NCI-H187 treated with DMSO at 0.1 percent for 48 hours (cell line): ENCODE results near the gene FERMT2.
"Not testable (repeated sequence)": the region's sequence is repeated elsewhere in the genome, so short reads cannot be mapped to it uniquely, and the experiment has no call there.

Experiments used
- DNase-seq: peaks from one replicate; lab custom pipeline; 2025; lab: John Stamatoyannopoulos, UW

The FERMT2 gene

DNA sequence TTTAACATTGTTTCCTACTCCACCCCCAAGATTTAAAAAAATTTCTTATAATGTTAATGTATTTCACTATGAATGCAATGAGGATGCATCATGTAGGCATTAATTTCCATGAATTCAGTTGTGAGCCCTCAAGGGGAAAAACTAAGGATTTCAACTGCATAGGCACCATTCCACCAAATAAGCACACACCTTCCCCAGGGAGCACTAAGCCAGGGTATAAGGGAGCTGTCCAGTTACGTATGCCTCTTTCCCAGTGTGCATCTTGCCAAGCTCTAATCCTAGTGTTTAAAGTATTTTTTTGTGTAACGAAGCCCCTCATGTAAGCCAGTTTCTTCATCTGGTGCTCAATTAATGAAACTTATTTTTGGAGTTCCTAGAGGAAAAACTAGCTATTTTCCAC, 6.6 kb downstream of the FERMT2 start:
- DNase-seq = no peak

DNA sequence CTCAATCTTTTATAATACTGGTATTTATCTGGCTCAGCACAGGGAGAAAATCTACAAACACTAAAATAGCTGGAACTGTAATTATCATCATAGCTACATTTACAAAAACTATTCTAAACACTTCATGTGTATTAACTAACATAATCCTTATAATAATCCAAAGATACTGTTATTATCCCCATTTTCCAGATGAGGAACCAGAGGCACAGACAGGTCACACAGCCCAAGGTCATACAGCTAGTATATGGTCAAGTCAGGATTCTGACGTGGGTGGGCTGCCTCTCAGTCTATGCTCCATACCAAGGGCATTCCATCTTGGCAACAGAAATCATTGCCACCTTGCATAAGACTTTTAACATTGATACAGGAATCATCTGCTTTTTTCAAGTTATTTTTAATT, 11.4 kb downstream of the FERMT2 start:
- DNase-seq = no peak

DNA sequence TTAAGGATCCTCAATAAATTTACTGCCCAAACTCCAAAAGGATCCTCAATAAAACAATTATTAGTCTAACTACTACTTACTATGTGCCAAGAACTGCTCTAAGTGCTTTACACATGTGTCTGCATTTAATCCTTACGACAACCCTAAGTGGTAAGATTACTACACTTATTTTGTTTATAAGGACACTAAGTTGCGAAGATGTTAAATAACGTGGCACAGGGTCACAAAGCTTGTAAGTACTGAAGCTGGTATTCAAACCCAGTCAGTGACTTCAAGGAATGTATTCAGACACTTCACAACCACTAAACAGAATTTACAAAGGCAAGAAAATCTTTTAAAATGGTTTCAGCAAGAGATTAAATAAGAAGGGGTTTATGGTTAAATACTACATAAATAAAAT, 13.0 kb downstream of the FERMT2 start:
- no peak for DNase-seq

DNA sequence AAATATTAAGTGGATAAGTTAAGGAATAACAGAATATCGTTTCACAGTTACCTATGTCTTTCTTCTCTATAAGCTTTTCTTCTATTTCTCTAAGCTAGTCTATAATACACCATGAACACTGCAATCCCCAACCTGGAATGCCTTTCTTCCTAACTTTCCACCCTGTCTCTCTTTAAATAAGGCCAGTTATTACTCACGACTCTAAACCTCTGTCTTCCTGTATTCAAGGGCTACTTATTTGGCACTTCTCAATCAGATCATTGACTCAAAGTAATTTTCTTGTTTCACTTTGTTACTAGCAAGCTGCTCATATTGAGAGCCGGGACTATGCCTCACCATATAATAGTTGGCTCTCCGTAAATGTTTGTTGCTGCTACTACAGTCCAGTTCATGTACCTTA, 13.5 kb downstream of the FERMT2 start:
- DNase-seq = no peak

DNA sequence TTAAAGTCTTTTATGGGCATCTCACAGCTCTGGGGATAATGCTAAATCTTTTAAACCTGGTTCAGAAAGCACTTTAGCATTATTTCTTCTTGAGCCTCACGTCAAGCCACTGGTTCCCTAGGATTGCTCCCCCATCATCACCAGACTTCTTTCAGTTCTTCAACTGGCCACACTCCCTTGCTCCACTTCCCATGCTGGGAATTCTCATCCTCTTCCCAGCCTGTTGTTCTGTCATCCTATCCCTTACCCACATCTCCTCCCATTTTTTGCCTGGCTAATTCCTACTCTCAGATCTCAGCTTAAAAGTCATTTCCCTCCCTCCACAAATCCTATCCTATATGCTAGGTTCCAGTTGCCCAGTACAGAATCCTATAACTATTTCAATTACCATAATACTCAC, 14.4 kb downstream of the FERMT2 start:
- no peak for DNase-seq

DNA sequence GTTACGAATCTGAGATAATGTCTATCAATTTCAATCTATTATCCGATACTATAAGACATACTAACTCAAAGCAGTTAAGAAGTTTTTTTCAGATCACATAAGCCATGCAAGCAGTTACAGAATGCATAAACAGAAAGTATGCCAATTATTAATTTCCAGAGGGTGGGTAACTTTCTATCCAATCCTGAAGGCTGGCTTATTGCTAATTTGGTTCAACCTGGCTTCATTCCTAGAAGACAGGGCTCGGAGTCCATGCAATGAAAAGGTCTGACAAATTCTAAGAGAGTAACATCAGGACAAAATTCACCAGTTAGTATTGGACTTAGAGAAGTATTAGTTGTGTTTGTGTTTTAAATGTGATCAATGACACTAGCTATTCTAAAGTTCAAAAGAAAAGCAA, 15.0 kb downstream of the FERMT2 start:
- no peak for DNase-seq

DNA sequence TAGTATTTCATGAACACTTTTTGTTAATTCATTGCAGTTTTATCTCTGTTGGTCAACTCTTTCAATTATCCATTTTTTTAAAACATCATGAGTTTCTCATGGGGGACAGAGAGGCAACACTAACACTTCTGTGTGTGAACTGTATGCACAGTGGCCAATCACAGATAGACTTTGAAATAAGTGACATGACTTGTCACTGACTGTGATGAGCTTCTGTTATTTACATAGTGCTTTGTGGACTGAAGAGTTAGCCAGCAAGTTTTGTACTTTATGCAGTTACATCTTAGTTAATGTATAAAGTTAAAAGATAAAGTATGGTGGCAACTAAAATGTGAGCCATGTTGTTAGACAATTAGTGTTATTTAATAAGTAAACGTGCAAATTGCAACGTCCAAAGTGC, 16.1 kb downstream of the FERMT2 start:
- DNase-seq = no peak

DNA sequence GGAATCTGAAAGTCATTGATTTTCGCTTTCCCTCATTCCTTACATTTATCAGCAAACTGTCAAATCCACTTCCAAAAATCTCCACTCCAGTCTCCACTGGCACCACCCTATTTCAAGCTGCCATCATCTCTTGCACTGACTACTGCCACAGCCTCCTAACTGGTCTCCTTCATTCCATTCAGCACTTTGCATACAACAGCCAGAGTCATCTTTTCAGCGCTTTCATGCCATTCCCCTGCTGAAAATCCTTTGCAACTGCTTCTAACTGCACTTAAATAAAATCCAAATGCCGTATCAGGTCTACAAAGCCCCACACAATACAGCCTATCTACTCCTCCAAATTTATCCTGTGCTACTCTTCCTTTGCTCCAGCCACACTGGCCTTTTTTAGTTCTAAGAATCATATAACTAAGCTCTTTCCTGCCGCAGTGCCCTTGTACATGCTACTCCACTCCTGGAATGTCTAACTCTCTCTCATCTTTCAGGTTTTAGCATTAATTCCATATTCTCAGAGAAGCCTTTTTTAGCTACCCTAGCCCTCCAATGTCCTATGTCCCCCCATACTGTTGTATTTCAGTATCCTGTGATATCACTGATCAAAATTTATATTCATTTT, 21.6 kb downstream of the FERMT2 start:
- DNase-seq = no peak

DNA sequence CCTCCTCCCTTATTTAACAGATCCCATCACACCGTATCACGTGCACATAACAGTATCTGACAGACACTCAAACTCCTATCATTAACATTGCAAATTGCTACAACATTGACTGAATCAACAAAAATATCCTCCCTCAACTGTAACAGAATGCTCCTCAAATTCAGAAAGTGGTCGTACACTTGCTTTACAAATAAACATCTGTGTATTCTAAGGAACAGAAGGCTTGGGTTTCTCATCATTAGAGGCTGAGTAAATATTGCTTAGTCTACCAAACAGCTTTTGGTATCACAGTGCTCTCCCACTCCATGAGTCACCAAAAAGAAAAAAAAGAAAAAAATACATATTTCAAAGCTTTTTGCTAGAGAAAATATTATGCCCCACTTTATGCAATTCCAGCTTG, 23.9 kb downstream of the FERMT2 start:
- DNase-seq = no peak

DNA sequence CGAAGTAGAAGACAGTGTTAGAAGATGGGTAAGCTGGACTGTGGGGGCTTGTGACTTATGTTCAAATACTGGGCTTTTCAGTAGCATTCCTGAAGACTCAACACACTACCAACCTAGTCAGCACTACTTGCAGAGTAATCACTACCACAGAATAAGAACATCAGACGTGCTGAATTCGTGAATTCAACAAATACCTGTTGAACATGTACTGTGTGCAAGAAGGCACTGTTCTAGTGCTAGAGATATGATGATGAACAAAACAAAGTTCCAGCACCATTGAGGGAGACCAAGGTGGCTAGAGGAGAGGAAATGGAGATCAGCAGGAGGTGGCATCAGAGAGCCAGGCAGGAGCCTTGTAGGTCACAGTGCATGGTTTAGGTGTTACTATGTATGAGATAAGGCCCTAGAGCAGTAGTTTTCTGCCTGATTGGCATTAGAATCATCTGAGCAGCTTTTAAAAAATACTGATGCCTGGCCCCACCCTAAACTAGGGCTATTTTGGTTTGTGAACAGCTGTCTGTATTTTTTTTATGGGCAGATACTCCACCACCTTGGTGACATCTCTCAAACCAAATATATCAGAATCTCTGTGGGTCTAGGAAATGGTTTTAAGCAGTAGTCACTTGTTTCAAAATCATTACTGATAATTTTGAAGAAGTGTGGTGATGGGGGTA, 26.8 kb downstream of the FERMT2 start:
- DNase-seq = no peak

DNA sequence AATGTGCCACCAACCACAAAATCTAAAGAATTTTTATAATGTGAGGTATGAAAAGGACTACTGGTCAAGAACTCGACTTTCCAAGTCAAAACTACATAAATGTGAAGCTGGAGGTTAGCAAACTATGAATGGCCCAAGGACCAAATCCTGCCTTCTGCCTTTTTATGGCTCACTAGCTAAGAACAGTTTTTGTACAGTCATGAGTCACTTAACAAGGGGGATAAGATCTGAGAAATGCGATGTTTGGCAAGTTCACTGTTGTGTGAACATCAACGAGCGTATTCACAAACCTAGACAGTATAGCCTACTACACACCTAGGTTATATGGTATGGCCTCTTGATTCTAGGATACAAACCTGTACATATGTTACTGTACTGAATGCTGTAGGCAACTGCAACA, 28.2 kb downstream of the FERMT2 start:
- no peak for DNase-seq

DNA sequence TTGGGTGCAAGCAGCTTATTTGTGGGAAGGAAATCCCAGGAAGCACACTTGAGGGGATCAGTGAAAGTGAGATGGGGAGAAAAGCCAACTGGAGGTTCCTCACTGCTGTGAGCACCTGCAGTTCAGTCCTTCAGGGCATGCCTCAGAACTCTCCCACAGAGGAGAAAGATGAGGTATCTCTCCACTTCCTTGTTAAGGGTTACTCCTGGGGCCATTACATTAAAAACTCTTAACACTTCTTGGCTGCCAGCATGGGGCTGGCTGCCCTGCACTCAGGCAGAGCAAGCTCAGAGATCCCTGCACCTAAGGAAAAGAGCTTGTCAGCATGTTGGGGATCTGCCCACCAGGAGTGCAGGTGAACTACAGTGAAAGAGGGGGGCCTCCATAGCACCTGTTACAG, 28.8 kb downstream of the FERMT2 start:
- DNase-seq = no peak

DNA sequence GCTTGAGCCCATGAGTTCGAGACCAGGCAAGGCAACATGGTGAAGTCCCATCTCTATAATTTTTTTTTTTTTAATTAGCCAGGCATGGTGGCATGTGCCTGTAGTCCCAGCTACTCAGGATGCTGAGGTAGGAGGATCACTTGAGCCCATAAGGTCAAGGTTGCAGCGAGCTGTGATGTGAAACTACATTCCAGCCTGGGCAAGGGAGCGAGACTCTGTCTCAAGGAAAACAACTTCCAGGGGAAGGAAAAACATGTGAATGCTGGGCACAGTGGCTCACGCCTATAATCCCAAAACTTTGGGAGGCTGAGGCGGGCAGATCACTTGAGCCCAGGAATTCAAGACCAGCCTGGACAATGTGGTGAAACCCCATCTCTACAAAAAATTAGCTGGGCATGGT, 30.4 kb downstream of the FERMT2 start:
- not testable (repeated sequence) for DNase-seq

DNA sequence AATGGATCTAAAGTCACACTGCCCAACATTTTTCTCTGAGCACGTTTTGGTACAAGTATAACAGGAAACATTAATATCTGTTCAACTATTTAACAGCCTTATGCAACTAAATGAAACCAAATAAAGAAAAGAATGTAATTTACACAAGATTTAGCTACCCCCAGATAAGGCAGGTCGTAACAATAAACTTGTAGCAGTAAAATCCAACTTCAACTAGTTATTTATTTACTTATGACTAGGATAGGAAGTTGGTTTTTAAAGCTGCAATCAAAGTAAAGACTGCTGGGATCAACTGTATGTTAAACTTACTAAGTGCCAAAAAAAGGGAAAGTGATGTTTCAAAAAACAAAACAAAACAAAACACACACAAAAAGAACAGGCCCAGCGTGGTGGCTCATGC, 30.9 kb downstream of the FERMT2 start:
- no peak for DNase-seq

DNA sequence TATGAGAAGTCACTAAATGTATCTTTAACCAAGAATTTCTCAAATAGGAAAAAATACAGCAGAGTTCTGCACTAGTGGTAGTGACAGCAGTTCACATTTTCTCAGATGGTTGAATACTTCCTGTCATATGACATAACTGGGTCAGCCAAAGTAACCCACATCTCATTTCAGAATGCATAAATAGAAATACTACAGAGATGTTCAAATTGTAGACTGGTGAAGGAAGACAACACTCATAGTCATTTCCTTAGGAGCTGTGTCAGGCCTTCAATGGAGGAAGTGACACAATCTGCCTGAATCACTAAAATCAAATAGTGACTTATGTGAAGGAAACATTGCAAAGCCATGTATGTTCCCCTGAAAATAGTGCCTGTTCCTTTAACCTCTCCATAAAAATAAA, 32.4 kb downstream of the FERMT2 start:
- no peak for DNase-seq

DNA sequence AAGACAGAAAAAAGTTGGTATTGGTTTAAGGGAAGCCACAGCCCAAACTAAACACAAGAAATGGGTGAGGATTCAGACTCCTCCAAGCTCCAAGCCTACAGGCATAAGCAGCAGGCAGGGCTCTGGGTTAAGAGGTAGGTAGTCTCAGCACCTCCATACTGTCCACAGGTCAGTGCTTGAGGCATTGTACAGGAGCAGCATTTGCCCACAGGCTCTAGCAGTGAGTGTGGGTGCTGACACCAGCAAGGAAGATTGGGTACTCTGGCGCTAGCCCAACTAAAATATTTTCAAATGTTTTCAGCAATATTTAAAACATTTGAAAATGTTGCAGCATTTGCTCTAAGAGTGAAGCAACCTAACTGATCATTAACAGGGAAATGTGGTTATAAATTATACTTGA, 33.1 kb downstream of the FERMT2 start:
- no peak for DNase-seq

DNA sequence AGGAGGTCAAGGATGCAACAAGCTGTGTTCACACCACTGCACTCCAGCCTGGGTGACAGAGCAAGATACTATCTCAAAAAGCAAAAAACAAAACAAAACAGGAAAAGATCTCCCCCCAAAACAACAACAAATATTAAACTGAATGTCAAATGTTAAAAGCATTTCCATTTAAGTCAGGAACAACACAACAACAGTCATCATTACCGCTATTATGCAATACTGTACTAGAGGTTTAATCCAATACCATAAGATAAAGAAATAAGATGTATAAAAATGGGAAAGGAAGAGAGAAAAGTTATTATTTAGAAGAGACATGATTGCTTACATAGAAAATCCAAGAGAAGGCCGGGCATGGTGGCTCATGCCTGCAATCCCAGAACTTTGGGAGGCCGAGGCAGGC, 36.6 kb downstream of the FERMT2 start:
- no peak for DNase-seq

DNA sequence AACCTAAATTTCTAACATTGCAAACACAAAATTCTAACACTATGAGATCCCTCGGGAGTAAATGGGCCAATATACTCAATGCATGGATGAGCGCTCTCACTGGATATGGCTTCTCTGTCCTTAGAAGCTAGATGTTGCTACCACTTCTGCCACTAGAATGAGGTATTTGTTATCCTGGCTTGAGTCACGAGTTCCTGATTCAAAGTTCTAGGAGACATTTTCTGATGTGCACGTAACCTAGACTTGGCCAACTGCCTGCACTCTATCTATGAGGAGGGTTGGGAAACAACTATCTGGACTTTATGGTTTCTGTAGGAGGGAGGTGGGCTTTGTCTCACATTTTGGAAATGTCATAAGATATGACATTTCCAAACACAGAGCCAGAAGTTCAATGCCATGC, 37.6 kb downstream of the FERMT2 start:
- no peak for DNase-seq

DNA sequence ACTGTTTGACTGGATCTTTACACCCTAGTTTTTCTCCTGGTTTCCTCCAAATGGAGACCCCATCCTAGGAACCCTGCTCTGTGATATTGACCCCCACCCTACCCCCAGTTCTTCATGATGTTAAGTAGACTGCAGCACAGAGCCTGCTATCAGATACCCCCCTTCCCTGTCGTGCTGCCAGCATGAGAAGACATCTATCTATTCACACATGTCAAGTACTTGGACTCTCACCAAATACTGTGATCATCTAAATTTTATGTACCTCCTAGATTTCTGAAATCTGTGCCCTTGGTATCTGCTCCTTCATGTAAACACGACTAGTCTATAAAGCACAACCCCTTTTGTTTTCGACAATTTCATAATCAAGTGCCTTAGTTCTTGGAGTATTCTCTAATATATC, 38.9 kb downstream of the FERMT2 start:
- no peak for DNase-seq

DNA sequence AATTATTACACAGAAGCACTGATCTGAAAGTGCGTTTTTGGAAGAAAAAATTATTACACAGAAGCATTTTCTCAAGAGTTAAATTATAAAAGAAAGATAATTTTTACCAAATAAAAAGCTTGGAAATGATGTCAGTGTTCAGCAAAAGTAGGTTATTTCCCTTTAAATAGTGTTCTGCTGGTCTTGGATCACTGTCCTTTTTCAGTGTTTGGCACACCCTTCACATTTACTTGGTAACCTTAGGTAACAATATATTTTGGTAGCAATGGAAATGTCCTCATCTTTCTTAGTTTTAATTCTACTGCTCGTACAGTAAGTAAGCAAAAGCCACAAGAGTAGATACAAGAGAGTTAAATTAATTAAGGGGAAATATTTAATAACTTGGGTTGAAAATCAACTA, 40.3 kb downstream of the FERMT2 start:
- DNase-seq = no peak

DNA sequence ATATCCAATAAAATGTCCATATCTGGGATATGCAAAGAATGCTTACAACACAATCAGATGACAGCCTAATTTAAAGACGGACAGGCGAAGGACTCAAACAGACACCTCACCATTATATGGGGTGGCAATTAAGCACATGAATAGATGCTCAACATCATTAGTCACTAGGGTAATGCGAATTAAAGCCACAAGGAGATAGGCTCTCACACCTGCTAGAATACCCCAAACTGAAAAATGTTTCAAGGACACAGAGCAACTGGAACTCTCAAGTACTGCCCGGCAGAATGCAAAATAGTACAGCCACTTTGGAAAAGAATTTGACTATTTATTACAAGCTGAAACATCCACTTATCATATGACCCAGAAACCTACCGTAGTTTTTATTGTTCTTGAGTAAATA, 42.9 kb downstream of the FERMT2 start:
- no peak for DNase-seq

DNA sequence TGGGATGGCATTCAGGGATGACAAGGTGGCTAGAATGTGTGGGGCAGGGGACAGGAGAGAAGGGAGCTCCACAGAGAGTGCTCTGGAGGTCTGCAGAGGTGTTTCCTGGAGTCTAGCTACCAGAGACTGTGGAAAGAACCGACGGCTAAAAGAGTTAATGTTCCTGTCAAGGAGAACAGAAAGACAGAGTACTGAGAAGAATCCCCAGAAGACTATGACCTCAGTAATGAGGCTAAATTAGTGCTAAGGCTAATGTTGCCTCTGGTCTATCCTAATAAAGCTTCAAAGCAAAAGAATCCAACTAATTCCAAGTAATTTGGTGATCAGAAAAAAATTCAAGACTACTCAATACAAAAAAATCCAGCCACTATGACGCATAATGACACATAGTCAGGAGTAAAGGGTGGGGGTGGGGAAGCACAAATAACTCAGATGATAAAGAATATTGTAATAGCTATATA, 44.7 kb downstream of the FERMT2 start:
- no peak for DNase-seq

DNA sequence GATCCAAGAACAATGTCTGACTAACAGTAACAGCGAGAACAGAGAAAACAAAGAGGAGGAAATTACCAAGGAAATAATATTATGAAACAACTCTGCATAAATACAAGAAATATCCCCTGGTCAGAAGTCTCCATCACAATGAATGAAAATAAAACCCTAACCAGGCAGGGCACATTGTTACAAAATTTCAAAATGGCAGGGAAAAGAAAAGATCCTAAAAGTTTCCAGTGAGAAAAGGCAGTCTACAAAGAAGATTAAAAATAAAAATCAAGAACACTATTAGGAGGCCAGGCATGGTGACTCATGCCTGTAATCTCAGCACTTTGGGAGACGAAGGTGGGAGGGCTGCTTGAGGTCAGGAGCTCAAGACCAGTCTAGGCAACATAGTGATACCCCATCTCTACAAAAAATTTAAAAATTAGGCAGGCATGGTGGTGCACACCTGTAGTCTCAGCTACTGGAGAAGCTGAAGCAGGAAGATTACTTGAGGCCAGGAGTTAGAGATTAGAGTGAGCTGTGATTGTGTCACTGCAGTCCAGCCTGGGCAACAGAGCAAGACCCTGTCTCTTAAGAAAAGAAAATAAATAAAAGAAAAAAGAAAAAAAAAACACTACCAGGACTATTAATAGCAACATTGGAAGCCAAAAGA, 47.8 kb downstream of the FERMT2 start:
- no peak for DNase-seq
